HG03378 (cell line): ENCODE measurements around the gene PDXDC1.
"Not testable (repeated sequence)": the region's sequence is repeated elsewhere in the genome, so short reads cannot be mapped to it uniquely, and the experiment has no call there.

ENCODE experiments used
- ATAC-seq: cut with Tn5 transposase; IDR thresholded peaks from one replicate; pipeline ENCODE4 v1.9.1; 2021; ENCODE audit warnings: mild to moderate bottlenecking, moderate library complexity; ENCODE audit not compliant: unreplicated experiment

PDXDC1 gene

GRCh38 chr16:15130256-15130932 is 155.6 kb downstream of the PDXDC1 start:
- ATAC-seq, result not testable (repeated sequence)

GRCh38 chr16:15130943-15131700 is 156.3 kb downstream of the PDXDC1 start:
- not testable (repeated sequence) for ATAC-seq

GRCh38 chr16:15132719-15133428 is 158.0 kb downstream of the PDXDC1 start:
- ATAC-seq, result not testable (repeated sequence)

- ATAC-seq, result not testable (repeated sequence)
These were observed 158.7 kb downstream of the PDXDC1 start for GRCh38 chr16:15133554-15133953.

GRCh38 chr16:15134752-15135482 is 160.1 kb downstream of the PDXDC1 start:
- ATAC-seq, result not testable (repeated sequence)

- not testable (repeated sequence) for ATAC-seq
These were observed 160.9 kb downstream of the PDXDC1 start for GRCh38 chr16:15135483-15136360.

- not testable (repeated sequence) for ATAC-seq
These were observed 162.7 kb downstream of the PDXDC1 start for GRCh38 chr16:15137514-15137913.

GRCh38 chr16:15140444-15141365 is 165.9 kb downstream of the PDXDC1 start:
- ATAC-seq, result not testable (repeated sequence)

- ATAC-seq, result no peak
These were observed 166.8 kb downstream of the PDXDC1 start for GRCh38 chr16:15141586-15141985.

GRCh38 chr16:15142107-15142890 is 167.5 kb downstream of the PDXDC1 start:
- not testable (repeated sequence) for ATAC-seq

GRCh38 chr16:15142891-15143600 is 168.2 kb downstream of the PDXDC1 start:
- ATAC-seq, result not testable (repeated sequence)

GRCh38 chr16:15143601-15144091 is 168.8 kb downstream of the PDXDC1 start:
- ATAC-seq, result not testable (repeated sequence)

GRCh38 chr16:15144092-15144631 is 169.3 kb downstream of the PDXDC1 start:
- not testable (repeated sequence) for ATAC-seq

GRCh38 chr16:15144781-15145417 is 170.1 kb downstream of the PDXDC1 start:
- not testable (repeated sequence) for ATAC-seq

- ATAC-seq, result not testable (repeated sequence)
These were observed 170.8 kb downstream of the PDXDC1 start for GRCh38 chr16:15145418-15146263.
